GM12875 (cell line): Measurements from ENCODE around the gene B4GALT2.

Source experiments
- H3K4me3 ChIP-seq: one replicate; pipeline ENCODE4 v1.5.1; 2011; ENCODE audit warnings: low read depth, low read length, control low read depth
- CTCF ChIP-seq: IDR thresholded peaks from 2 replicates; pipeline ENCODE4 v1.5.1; 2011; ENCODE audit warnings: low read depth, mild to moderate bottlenecking, control low read depth, inconsistent platforms, low read length, moderate library complexity, borderline replicate concordance; ENCODE audit not compliant: insufficient read depth

The B4GALT2 gene

GRCh38 chr1:44019466-44019948, 40.5 kb downstream of the B4GALT2 start:
- TF ChIP-seq CTCF = no peak
- H3K4me3 ChIP-seq = no peak overlapping the region

- no peak overlapping the region for H3K4me3 ChIP-seq
- no peak for TF ChIP-seq CTCF
These were observed 41.5 kb downstream of the B4GALT2 start for GRCh38 chr1:44020464-44020863.

- TF ChIP-seq CTCF = no peak
- no peak overlapping the region for H3K4me3 ChIP-seq
These were observed 42.1 kb downstream of the B4GALT2 start for GRCh38 chr1:44021156-44021555.

GRCh38 chr1:44021581-44022321, 42.7 kb downstream of the B4GALT2 start:
- TF ChIP-seq CTCF = 0 out of 2 replicates have a peak, but pooled peaks have one; percentile 16
- no peak overlapping the region for H3K4me3 ChIP-seq

- no peak for TF ChIP-seq CTCF
- no peak overlapping the region for H3K4me3 ChIP-seq
These were observed 45.3 kb downstream of the B4GALT2 start for GRCh38 chr1:44024031-44024902.

GRCh38 chr1:44024903-44025525, 46.0 kb downstream of the B4GALT2 start:
- no peak overlapping the region for H3K4me3 ChIP-seq
- no peak for TF ChIP-seq CTCF
